ENCODE results near the gene MOXD1.

GRCh38 chr6:132369526-132369925, 31.7 kb downstream of the MOXD1 start:
- no peak for TF ChIP-seq ZFX (IDR thresholded peaks at IDR 0.05)
- TF ChIP-seq MAX (IDR thresholded peaks at IDR 0.05): no peak
- TF ChIP-seq CTCF (IDR thresholded peaks at IDR 0.05 in 2 of 3, conservative IDR thresholded peaks at IDR 0.05 in 1 of 3; ENCODE audit: borderline replicate concordance in 1 of 3, insufficient read depth in 1 of 3, low read depth in 2 of 3, low read length in 2 of 3): no peak

All from HCT116 (cell line).